MM.1S (cell line): ENCODE data around the gene PDCD2L.

Experiments
- CTCF ChIP-seq: fragments of 300-600 bp; sonication (generic); IDR thresholded peaks from 2 replicates; pipeline ENCODE4 v1.5.1; 2016; ENCODE audit warnings: antibody characterized with exemption, low read length, mixed read lengths
- EZH2phosphoT487 ChIP-seq: fragments of 300-600 bp; sonication (generic); IDR thresholded peaks from 2 replicates; pipeline ENCODE4 v1.6.1; 2018; ENCODE audit warnings: antibody characterized with exemption, low read length

- TF ChIP-seq CTCF, result no peak
- TF ChIP-seq EZH2phosphoT487, result no peak
Measured at GRCh38 chr19:34373601-34374288, 30.5 kb upstream of the PDCD2L start.
